Gastroesophageal sphincter (tissue), 4 donors: ENCODE results near the gene MYLK4. TPM values are rescaled to one million over a fixed set of nuclear protein-coding genes. Genes with fewer than 3 reads are reported as not detected.

Experiments used
- ATAC-seq: fragments of 150-250 bp; one replicate; pipeline ENCODE4 v1.9.1; 2016; ENCODE audit warnings: mild to moderate bottlenecking, moderate library complexity
- H3K27ac ChIP-seq, 4 donors: fragments of 200-600 bp; sonication (generic) in 3 of 4; 1 replicate in 3 of 4; 2 replicates in 1 of 4; pipeline ENCODE4 v1.5.1; 2016 to 2019
- H3K27me3 ChIP-seq: fragments of 200-600 bp; sonication (generic); one replicate; pipeline ENCODE4 v1.5.1; 2019
- H3K36me3 ChIP-seq, 2 donors: fragments of 200-600 bp; sonication (generic); one replicate each; pipeline ENCODE4 v1.5.1; 2019; ENCODE audit warnings: control low read depth in 1 of 2
- H3K4me1 ChIP-seq, 3 donors: fragments of 200-600 bp; sonication (generic); 1 replicate in 2 of 3; 2 replicates in 1 of 3; pipeline ENCODE4 v1.5.1; 2016 to 2019; ENCODE audit warnings: control low read depth in 2 of 3
- H3K4me3 ChIP-seq, 2 donors: fragments of 200-600 bp; sonication (generic); one replicate each; pipeline ENCODE4 v1.5.1; 2019; ENCODE audit warnings: mild to moderate bottlenecking in 1 of 2, moderate library complexity in 1 of 2
- H3K9me3 ChIP-seq, 3 donors: fragments of 200-600 bp; sonication (generic); one replicate each; pipeline ENCODE4 v1.5.1; 2017 to 2019; ENCODE audit warnings: control low read depth in 2 of 3
- CTCF ChIP-seq, 4 experiments: fragments of 200-600 bp in 2 of 4; fragments of 450-650 bp in 2 of 4; sonication (generic) in 1 of 4; IDR thresholded peaks; one replicate each; pipeline ENCODE4 v1.5.1; 2017 to 2019; ENCODE audit warnings: antibody characterized with exemption in 4 of 4, mild to moderate bottlenecking in 2 of 4, moderate library complexity in 2 of 4
- EP300 ChIP-seq: sonication (generic); formaldehyde crosslinking; IDR thresholded peaks from one replicate; pipeline ENCODE4 v1.6.1; 2017; ENCODE audit warnings: antibody characterized with exemption, mild to moderate bottlenecking
- POLR2A ChIP-seq, 2 donors: fragments of 450-650 bp; IDR thresholded peaks; one replicate each; pipeline ENCODE4 v1.6.1; 2017; ENCODE audit warnings: antibody characterized with exemption in 2 of 2, mild to moderate bottlenecking in 2 of 2, moderate library complexity in 1 of 2
- POLR2AphosphoS5 ChIP-seq: sonication (generic); formaldehyde crosslinking; IDR thresholded peaks from one replicate; pipeline ENCODE4 v1.6.1; 2017; ENCODE audit warnings: antibody characterized with exemption
- WGBS, 2 donors: methylation state at CpG; one replicate each; pipeline ENCODE4 v1.1.5; 2018; ENCODE audit warnings: low coverage in 1 of 2; 5-methylcytosine and 5-hydroxymethylcytosine counted together
- total RNA-seq, 4 donors: library from RNA; depleted of rRNA; stranded (reverse); fragments of >200 nt; gene quantifications; one replicate each; pipeline ENCODE4 v1.1.0, GENCODE V29; 2016

The MYLK4 gene
- total RNA-seq, 4 donors from 2014 or later: 0.31 to 1.2 (median 0.56) TPM

- no peaks in the 10 kb centered on the region for H3K36me3 ChIP-seq
- 45 to 54% methylated on average over 6 to 7 of the region's 11 CpGs for WGBS, 2 donors
- H3K4me1 ChIP-seq: peaks cover 0 to 8% (median 0%) of the 10 kb centered on the region in 3 donors
- H3K9me3 ChIP-seq: no peaks in the 10 kb centered on the region
- no peaks in the 10 kb centered on the region for H3K27me3 ChIP-seq
- no peak for ATAC-seq
- TF ChIP-seq POLR2AphosphoS5 (no peak), EP300 (no peak), POLR2A (IDR thresholded peaks at IDR 0.05) (no peak), CTCF (IDR thresholded peaks at IDR 0.05) (no peak)
- no peak overlapping the region for H3K27ac ChIP-seq
- H3K4me3 ChIP-seq: no peak overlapping the region
These were observed 85.3 kb downstream of the MYLK4 start for GRCh38 chr6:2665146-2666070.

DNA sequence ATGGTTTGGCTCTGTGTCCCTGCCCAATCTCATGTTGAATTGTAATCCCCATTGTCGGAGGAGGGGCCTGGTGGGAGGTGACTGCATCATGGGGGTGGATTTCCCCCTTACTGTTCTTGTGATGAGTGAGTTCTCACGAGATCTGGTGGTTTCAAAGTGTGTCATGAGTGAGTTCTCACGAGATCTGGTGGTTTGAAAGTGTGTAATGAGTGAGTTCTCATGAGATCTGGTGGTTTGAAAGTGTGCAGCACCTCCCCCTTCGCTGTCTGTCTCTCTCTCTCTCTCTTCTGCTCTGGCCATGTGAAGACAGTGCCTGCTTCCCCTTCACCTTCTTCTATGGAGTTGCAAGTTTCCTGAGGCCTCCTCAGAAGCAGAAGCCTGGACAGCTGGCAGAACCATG lies 87.6 kb downstream of the MYLK4 start:
- TF ChIP-seq EP300 (no peak), POLR2AphosphoS5 (no peak), CTCF (IDR thresholded peaks at IDR 0.05) (no peak), POLR2A (IDR thresholded peaks at IDR 0.05) (no peak)
- no peak for ATAC-seq
- H3K4me1 ChIP-seq: peaks cover 0 to 8% (median 0%) of the 10 kb centered on the region in 3 donors
- no peaks in the 10 kb centered on the region for H3K27me3 ChIP-seq
- H3K27ac ChIP-seq: no peak overlapping the region
- H3K36me3 ChIP-seq: no peaks in the 10 kb centered on the region
- H3K4me3 ChIP-seq: no peak overlapping the region
- WGBS, 2 donors: no CpG with 5 or more reads among the region's 4 CpGs
- H3K9me3 ChIP-seq: no peaks in the 10 kb centered on the region

DNA sequence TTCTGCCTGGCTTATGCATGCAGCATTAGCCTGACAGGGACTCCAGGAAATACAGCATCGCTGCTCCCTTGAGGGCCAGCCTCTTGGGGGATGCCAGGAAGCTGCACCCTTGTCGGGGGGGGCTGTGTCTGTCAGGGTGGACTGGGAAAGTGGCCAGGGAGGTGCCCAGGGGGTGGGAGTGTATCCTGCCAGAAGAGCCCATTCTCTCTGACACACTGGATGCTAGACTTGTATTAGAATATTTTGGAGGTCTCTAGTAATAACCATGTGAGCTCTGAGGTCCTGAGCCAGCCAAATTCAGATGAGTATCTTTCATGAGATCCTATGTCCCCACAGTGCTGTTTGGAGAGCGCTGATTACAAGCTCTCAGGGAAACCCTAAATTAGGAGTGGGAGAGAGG lies 89.1 kb downstream of the MYLK4 start:
- Histone ChIP-seq H3K4me1 (peaks cover 0 to 8% (median 0%) of the 10 kb centered on the region in 3 donors), H3K27ac (no peak overlapping the region), H3K9me3 (no peaks in the 10 kb centered on the region), H3K4me3 (no peak overlapping the region), H3K27me3 (no peaks in the 10 kb centered on the region), H3K36me3 (no peaks in the 10 kb centered on the region)
- WGBS, 2 donors: 90% methylated on average over 1 of the region's 3 CpGs; no CpG with 5 or more reads in 1 of the 2 donors
- TF ChIP-seq POLR2A (IDR thresholded peaks at IDR 0.05): no peak
- no peak for ATAC-seq

DNA sequence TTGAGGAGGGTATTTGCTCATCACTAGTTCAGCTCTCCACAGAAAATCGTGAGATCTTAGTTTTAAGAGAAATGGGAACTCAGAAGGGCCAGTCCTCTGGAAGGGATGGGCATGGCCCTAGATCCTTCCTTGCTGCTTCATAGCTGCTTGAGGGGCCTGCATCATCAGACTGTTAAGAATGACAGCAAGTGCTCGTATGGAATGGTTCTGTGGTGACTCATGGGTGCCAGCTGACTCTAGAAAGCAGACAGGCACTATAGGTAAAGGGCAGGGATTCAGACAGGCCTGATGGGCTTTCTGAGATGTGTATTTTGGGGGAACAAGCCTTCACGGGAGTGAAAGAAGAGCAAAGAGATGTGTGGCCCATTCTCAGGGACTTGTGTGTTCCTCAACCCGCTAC lies 90.8 kb downstream of the MYLK4 start:
- WGBS, 2 donors: 63 to 70% methylated on average over 2 to 3 of the region's 4 CpGs

GRCh38 chr6:2659381-2659780 lies 91.3 kb downstream of the MYLK4 start:
- H3K4me1 ChIP-seq: no peaks in the 10 kb centered on the region
- no peaks in the 10 kb centered on the region for H3K9me3 ChIP-seq
- no peaks in the 10 kb centered on the region for H3K36me3 ChIP-seq
- H3K27me3 ChIP-seq: no peaks in the 10 kb centered on the region
- H3K27ac ChIP-seq: no peak overlapping the region
- TF ChIP-seq EP300 (no peak), CTCF (IDR thresholded peaks at IDR 0.05) (no peak), POLR2AphosphoS5 (no peak), POLR2A (IDR thresholded peaks at IDR 0.05) (no peak)
- no peak for ATAC-seq
- 68 to 78% methylated on average over 2 to 5 of the region's 5 CpGs for WGBS, 2 donors
- no peak overlapping the region for H3K4me3 ChIP-seq

More for the DNA sequence above, 90.8 kb downstream of the MYLK4 start:
- no peaks in the 10 kb centered on the region for H3K4me1 ChIP-seq
- no peak for TF ChIP-seq POLR2A (IDR thresholded peaks at IDR 0.05)
- no peak for TF ChIP-seq POLR2AphosphoS5
- no peak for TF ChIP-seq EP300
- TF ChIP-seq CTCF (IDR thresholded peaks at IDR 0.05): no peak
- H3K27me3 ChIP-seq: no peaks in the 10 kb centered on the region
- no peaks in the 10 kb centered on the region for H3K36me3 ChIP-seq
- ATAC-seq: no peak
- no peaks in the 10 kb centered on the region for H3K9me3 ChIP-seq
- no peak overlapping the region for H3K27ac ChIP-seq
- H3K4me3 ChIP-seq: no peak overlapping the region
